ENCODE measurements around the gene GPR153.

The GPR153 gene

DNA sequence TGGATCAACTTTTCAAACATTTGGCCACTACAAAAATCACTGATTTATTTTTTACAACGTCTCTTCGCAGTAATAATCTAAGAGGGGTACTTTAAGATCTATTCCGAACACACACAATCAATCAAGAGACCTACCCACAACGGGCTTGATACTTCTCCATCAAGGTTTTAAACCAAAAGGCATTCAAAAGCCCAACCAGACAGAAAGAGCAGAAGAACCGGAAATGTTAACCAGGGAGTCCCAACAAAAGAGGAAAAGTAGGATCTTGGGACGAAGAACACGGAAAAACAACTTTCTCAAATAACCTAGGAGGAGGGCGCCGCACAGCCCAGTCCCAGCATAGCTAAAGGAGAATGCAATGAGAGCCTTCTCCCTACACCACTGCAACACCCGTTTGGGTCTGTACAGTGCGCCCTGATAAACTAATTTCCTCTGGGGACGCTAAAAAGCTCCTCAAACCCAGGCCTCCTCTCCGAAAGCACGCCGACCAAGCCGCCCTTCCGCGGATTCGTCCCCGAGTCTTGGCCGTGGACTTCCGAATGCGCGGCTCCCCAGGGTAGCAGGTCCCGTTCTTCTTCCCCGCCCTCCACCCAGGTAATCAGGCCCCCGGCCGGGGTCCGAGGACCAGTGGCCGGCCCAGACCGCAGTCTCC lies 62.1 kb downstream of the GPR153 start:
- no peak for DNase-seq

DNA sequence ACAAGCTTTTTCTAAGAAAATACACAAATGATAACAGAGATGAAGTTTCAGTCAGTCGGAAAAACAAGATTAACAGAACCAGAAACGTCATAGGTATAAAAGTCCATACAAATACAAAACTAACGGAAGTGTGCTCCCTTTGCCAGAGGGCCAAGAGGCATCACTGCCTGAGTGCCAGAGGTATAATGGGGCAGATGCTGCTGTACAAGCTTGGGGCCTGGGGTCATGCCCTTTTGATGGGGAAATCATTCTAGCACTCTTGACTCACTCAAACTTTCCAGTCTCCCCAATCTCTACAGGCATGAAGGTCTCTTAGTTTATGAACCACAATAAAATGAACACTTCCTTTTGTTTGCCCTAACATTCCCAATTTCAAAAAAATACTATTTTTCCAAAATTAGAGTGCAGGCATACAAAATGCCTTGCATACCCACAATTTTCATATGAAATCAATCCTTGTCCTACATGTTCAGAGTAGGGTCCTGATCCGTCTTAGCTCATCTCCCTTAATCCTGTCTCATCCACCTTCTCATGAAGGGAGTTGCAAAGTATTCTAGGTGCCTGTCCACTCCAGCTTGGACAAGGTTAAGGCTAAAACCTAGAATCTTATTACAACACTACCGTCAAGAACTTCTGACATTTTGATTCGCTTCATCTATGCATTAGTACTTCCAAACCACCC lies 63.0 kb downstream of the GPR153 start:
- DNase-seq: no peak
